ENCODE data around the gene GAGE12J. TPM values are rescaled to one million over a fixed set of nuclear protein-coding genes. Genes with fewer than 3 reads are reported as not detected.

Gene GAGE12J
- not detected in 5 replicates for total RNA-seq (2022; extraction: Qiagen RNA extraction)

GRCh38 chrX:49321737-49322136 lies at the start of gene GAGE12J:
Gene GAGE12J, plus strand, starts transcription at chrX:49322037. Its CDS starts 1,157 bp downstream, at chrX:49323194.

GRCh38 chrX:49303346-49303745 lies 18.5 kb upstream of the GAGE12J start, which contains the start of gene GAGE10:
Gene GAGE10, plus strand, starts transcription at chrX:49303646. Its CDS starts 1,214 bp downstream, at chrX:49304860.

GRCh38 chrX:49331282-49331681 lies 9.4 kb downstream of the GAGE12J start, which contains the start of gene GAGE13:
Gene GAGE13, plus strand, starts transcription at chrX:49331582. Its CDS starts 1,156 bp downstream, at chrX:49332738.

Other genes with a start within 250 kb of the GAGE12J start
- 35.6 to 44.5 TPM (median 42.7 TPM) in 5 replicates for gene PRAF2, start 248.0 kb upstream of the GAGE12J start, total RNA-seq (2022; extraction: Qiagen RNA extraction)
- gene WDR45, start 242.2 kb upstream of the GAGE12J start, total RNA-seq (2022; extraction: Qiagen RNA extraction), result 52.7 to 59.9 TPM (median 57.2 TPM) in 5 replicates
- 21.8 to 23.6 TPM (median 22.8 TPM) in 5 replicates for gene GPKOW, start 198.3 kb upstream of the GAGE12J start, total RNA-seq (2022; extraction: Qiagen RNA extraction)
- 2.3 to 3.9 TPM (median 3.3 TPM) in 5 replicates for gene MAGIX, start 159.3 kb upstream of the GAGE12J start, total RNA-seq (2022; extraction: Qiagen RNA extraction)
- gene PLP2, start 150.1 kb upstream of the GAGE12J start, total RNA-seq (2022; extraction: Qiagen RNA extraction), result 324 to 454 TPM (median 441 TPM) in 5 replicates
- 11.8 to 18.5 TPM (median 16.8 TPM) in 5 replicates for gene PRICKLE3, start 135.7 kb upstream of the GAGE12J start, total RNA-seq (2022; extraction: Qiagen RNA extraction)
- gene SYP, start 121.8 kb upstream of the GAGE12J start, total RNA-seq (2022; extraction: Qiagen RNA extraction), result 2.2 to 3.2 TPM (median 2.7 TPM) in 5 replicates
- not detected in 5 replicates for gene CACNA1F, start 88.7 kb upstream of the GAGE12J start, total RNA-seq (2022; extraction: Qiagen RNA extraction)
- 13.5 to 14.7 TPM (median 14.1 TPM) in 5 replicates for gene CCDC22, start 86.6 kb upstream of the GAGE12J start, total RNA-seq (2022; extraction: Qiagen RNA extraction)
- gene FOXP3, start 57.3 kb upstream of the GAGE12J start, total RNA-seq (2022; extraction: Qiagen RNA extraction), result 0.07 to 0.14 TPM (median 0.10 TPM) in 5 replicates
- gene PPP1R3F, start 52.2 kb upstream of the GAGE12J start, total RNA-seq (2022; extraction: Qiagen RNA extraction), result 2.1 to 3.6 TPM (median 2.8 TPM) in 5 replicates
- not detected in 5 replicates for gene GAGE10, start 18.4 kb upstream of the GAGE12J start, total RNA-seq (2022; extraction: Qiagen RNA extraction)
- not detected in 5 replicates for gene GAGE13, start 9.5 kb downstream of the GAGE12J start, total RNA-seq (2022; extraction: Qiagen RNA extraction)
- not detected in 5 replicates for gene GAGE12C, start 210.1 kb downstream of the GAGE12J start, total RNA-seq (2022; extraction: Qiagen RNA extraction)
- gene GAGE12D, start 219.7 kb downstream of the GAGE12J start, total RNA-seq (2022; extraction: Qiagen RNA extraction), result not detected in 5 replicates
- not detected in 5 replicates for gene GAGE12E, start 229.3 kb downstream of the GAGE12J start, total RNA-seq (2022; extraction: Qiagen RNA extraction)
- not detected in 5 replicates for gene GAGE12F, start 238.8 kb downstream of the GAGE12J start, total RNA-seq (2022; extraction: Qiagen RNA extraction)
- not detected in 5 replicates for gene GAGE12G, start 248.4 kb downstream of the GAGE12J start, total RNA-seq (2022; extraction: Qiagen RNA extraction)